Neural cell (in vitro differentiated cells): ENCODE results near the gene ADPRHL1. TPM values are rescaled to one million over a fixed set of nuclear protein-coding genes. Genes with fewer than 3 reads are reported as not detected.

Experiments
- H2AFZ ChIP-seq: fragments of 200-600, 300-800 bp; sonication (generic), shearing (Covaris generic); 2 replicates; pipeline ENCODE4 v1.6.0; 2014; ENCODE audit warnings: low read depth, mild to moderate bottlenecking, antibody characterized with exemption, low read length, moderate library complexity
- H3F3A ChIP-seq: fragments of 200-600 bp; shearing (Covaris generic); 2 replicates; pipeline ENCODE4 v1.6.1; 2016; ENCODE audit warnings: mild to moderate bottlenecking, moderate library complexity, mixed read lengths, antibody characterized with exemption, low read length; ENCODE audit not compliant: insufficient read depth, poor library complexity, severe bottlenecking
- H3K27ac ChIP-seq: fragments of 200-600, 300-800 bp; sonication (generic), shearing (Covaris generic); 2 replicates; pipeline ENCODE4 v1.5.1; 2014; ENCODE audit warnings: mild to moderate bottlenecking, low read length, moderate library complexity
- H3K27me3 ChIP-seq: fragments of 300-800, 200-600 bp; sonication (generic), shearing (Covaris generic); 2 replicates; pipeline ENCODE4 v1.6.0; 2014; ENCODE audit warnings: mild to moderate bottlenecking, low read depth, low read length, moderate library complexity; ENCODE audit not compliant: insufficient read depth
- H3K36me3 ChIP-seq: fragments of 300-800, 200-600 bp; sonication (generic), shearing (Covaris generic); 2 replicates; pipeline ENCODE4 v1.5.1; 2014; ENCODE audit warnings: mild to moderate bottlenecking, antibody characterized with exemption, low read length, moderate library complexity; ENCODE audit not compliant: insufficient read depth
- H3K4me2 ChIP-seq: fragments of 300-800, 200-600 bp; sonication (generic), shearing (Covaris generic); 2 replicates; pipeline ENCODE4 v1.6.0; 2014; ENCODE audit warnings: mild to moderate bottlenecking, low read length
- H3K4me3 ChIP-seq: fragments of 300-800, 200-600 bp; sonication (generic), shearing (Covaris generic); 2 replicates; pipeline ENCODE4 v1.5.1; 2014; ENCODE audit warnings: mild to moderate bottlenecking, low read length, moderate library complexity
- H3K79me2 ChIP-seq: fragments of 200-600 bp; shearing (Covaris generic); replicated peaks from 2 replicates; pipeline ENCODE4 v1.6.0; 2014; ENCODE audit warnings: mild to moderate bottlenecking, low read length, moderate library complexity; ENCODE audit not compliant: insufficient read depth
- H3K9ac ChIP-seq: fragments of 300-800, 200-600 bp; sonication (generic), shearing (Covaris generic); 2 replicates; pipeline ENCODE4 v1.6.1; 2016; ENCODE audit warnings: mild to moderate bottlenecking, low read length, mixed read lengths
- H3K9me2 ChIP-seq: fragments of 200-600 bp; shearing (Covaris generic); 2 replicates; pipeline ENCODE4 v1.6.1; 2016; ENCODE audit warnings: mild to moderate bottlenecking, low read length, mixed read lengths; ENCODE audit not compliant: insufficient read depth
- H3K9me3 ChIP-seq: fragments of 200-600, 300-800 bp; sonication (generic), shearing (Covaris generic); 2 replicates; pipeline ENCODE4 v1.6.1; 2016; ENCODE audit warnings: mild to moderate bottlenecking, mixed run types, low read length, moderate library complexity, mixed read lengths
- H4K20me1 ChIP-seq: fragments of 200-600 bp; shearing (Covaris generic); 2 replicates; pipeline ENCODE4 v1.6.1; 2016; ENCODE audit warnings: mild to moderate bottlenecking, mixed run types; ENCODE audit not compliant: insufficient read depth
- EP300 ChIP-seq: fragments of 450-650 bp; conservative IDR thresholded peaks from 2 replicates; pipeline ENCODE4 v1.6.1; 2014; ENCODE audit warnings: antibody characterized with exemption, mild to moderate bottlenecking, moderate library complexity; ENCODE audit not compliant: poor library complexity, severe bottlenecking
- EZH2 ChIP-seq: fragments of 200-600, 300-800 bp; shearing (Covaris generic), sonication (generic); IDR thresholded peaks from 2 replicates; pipeline ENCODE4 v1.6.1; 2014; ENCODE audit warnings: antibody characterized with exemption, low read length, borderline replicate concordance, mild to moderate bottlenecking; ENCODE audit not compliant: insufficient read depth, poor library complexity, severe bottlenecking
- MXI1 ChIP-seq: fragments of 450-650 bp; conservative IDR thresholded peaks from 2 replicates; pipeline ENCODE4 v1.6.1; 2014; ENCODE audit warnings: antibody characterized with exemption, mild to moderate bottlenecking; ENCODE audit not compliant: poor library complexity, severe bottlenecking
- POLR2AphosphoS5 ChIP-seq: IDR thresholded peaks from 2 replicates; pipeline ENCODE4 v1.6.1; 2012
- RAD21 ChIP-seq: fragments of 450-650 bp; conservative IDR thresholded peaks from 2 replicates; pipeline ENCODE4 v1.6.1; 2014; ENCODE audit warnings: antibody characterized with exemption, mild to moderate bottlenecking, moderate library complexity
- SMC3 ChIP-seq: fragments of 450-650 bp; conservative IDR thresholded peaks from 2 replicates; pipeline ENCODE4 v1.6.1; 2014; ENCODE audit warnings: antibody characterized with exemption, mild to moderate bottlenecking, moderate library complexity; ENCODE audit not compliant: poor library complexity
- TAF1 ChIP-seq: IDR thresholded peaks from 2 replicates; pipeline ENCODE4 v1.6.1; 2012; ENCODE audit warnings: low read depth
- polyA plus RNA-seq: library from polyadenylated mRNA; depleted of rRNA; stranded (reverse); fragments of >200 nt; gene quantifications from 2 replicates; pipeline ENCODE4 v1.2.3, GENCODE V29; 2014
- TF ChIP-seq, protein P1 (sequence below): IDR thresholded peaks from 2 replicates; pipeline ENCODE4 v1.6.1; 2012; ENCODE audit warnings: borderline replicate concordance
- TF ChIP-seq, protein P2 (sequence below): fragments of 450-650 bp; IDR thresholded peaks from 2 replicates; pipeline ENCODE4 v1.5.1; 2014; ENCODE audit warnings: antibody characterized with exemption, mild to moderate bottlenecking, moderate library complexity; ENCODE audit not compliant: poor library complexity, severe bottlenecking

The ADPRHL1 gene
- polyA plus RNA-seq, 1 donor from 2014 or later = 1.1 TPM

DNA sequence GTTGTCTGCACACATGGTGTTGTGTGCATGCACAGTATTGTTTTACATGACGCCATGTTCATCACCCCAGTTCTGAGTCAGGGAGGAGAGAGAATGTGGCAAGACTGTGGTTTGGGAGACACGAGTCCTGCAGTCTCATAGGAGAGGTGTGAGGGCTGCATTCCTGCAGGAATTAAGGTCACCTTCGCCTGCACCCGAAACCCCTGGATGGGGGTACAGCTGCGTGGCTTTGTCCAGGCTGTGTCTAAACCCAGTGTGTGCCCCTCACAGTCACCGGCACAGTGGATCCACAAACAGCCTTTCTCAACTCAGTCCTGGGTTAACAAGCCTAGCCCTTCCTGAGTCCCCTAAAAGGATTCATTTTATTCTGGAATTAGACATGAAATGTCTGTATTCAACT lies 5.7 kb downstream of the ADPRHL1 start:
- Histone ChIP-seq H4K20me1 (no peaks in the 10 kb centered on the region), H2AFZ (no peak overlapping the region), H3K4me3 (no peak overlapping the region), H3K9ac (no peak overlapping the region), H3K9me2 (no peaks in the 10 kb centered on the region), H3K27me3 (no peaks in the 10 kb centered on the region), H3K4me2 (no peak overlapping the region), H3K27ac (no peak overlapping the region), H3F3A (no peaks in the 10 kb centered on the region), H3K79me2 (no peaks in the 10 kb centered on the region), H3K9me3 (no peaks in the 10 kb centered on the region), H3K36me3 (no peaks in the 10 kb centered on the region)
- TF ChIP-seq, protein P1, sequence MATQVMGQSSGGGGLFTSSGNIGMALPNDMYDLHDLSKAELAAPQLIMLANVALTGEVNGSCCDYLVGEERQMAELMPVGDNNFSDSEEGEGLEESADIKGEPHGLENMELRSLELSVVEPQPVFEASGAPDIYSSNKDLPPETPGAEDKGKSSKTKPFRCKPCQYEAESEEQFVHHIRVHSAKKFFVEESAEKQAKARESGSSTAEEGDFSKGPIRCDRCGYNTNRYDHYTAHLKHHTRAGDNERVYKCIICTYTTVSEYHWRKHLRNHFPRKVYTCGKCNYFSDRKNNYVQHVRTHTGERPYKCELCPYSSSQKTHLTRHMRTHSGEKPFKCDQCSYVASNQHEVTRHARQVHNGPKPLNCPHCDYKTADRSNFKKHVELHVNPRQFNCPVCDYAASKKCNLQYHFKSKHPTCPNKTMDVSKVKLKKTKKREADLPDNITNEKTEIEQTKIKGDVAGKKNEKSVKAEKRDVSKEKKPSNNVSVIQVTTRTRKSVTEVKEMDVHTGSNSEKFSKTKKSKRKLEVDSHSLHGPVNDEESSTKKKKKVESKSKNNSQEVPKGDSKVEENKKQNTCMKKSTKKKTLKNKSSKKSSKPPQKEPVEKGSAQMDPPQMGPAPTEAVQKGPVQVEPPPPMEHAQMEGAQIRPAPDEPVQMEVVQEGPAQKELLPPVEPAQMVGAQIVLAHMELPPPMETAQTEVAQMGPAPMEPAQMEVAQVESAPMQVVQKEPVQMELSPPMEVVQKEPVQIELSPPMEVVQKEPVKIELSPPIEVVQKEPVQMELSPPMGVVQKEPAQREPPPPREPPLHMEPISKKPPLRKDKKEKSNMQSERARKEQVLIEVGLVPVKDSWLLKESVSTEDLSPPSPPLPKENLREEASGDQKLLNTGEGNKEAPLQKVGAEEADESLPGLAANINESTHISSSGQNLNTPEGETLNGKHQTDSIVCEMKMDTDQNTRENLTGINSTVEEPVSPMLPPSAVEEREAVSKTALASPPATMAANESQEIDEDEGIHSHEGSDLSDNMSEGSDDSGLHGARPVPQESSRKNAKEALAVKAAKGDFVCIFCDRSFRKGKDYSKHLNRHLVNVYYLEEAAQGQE = no peak
- TF ChIP-seq POLR2AphosphoS5 = no peak
- TF ChIP-seq SMC3 = no peak
- no peak for TF ChIP-seq EZH2
- TF ChIP-seq, protein P2, sequence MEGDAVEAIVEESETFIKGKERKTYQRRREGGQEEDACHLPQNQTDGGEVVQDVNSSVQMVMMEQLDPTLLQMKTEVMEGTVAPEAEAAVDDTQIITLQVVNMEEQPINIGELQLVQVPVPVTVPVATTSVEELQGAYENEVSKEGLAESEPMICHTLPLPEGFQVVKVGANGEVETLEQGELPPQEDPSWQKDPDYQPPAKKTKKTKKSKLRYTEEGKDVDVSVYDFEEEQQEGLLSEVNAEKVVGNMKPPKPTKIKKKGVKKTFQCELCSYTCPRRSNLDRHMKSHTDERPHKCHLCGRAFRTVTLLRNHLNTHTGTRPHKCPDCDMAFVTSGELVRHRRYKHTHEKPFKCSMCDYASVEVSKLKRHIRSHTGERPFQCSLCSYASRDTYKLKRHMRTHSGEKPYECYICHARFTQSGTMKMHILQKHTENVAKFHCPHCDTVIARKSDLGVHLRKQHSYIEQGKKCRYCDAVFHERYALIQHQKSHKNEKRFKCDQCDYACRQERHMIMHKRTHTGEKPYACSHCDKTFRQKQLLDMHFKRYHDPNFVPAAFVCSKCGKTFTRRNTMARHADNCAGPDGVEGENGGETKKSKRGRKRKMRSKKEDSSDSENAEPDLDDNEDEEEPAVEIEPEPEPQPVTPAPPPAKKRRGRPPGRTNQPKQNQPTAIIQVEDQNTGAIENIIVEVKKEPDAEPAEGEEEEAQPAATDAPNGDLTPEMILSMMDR = no peak
- TF ChIP-seq RAD21 = no peak
- TF ChIP-seq EP300 = no peak
- no peak for TF ChIP-seq MXI1
- no peak for TF ChIP-seq TAF1

DNA sequence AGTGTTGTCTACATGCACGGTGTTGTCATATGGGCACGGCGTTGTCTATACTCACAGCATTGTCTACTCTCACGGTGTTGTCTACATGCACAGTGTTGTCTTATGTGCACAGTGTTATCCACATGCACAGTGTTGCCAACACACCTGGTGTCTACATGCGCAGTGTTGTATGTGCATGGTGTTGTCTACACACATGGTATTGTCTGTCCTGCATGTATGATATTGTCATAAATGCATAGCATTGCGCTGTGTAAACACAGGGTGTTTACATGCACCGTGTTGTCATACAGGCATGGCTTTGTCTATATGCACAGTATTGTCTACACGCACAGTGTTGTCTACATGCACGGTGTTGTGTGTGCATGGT lies 6.8 kb downstream of the ADPRHL1 start:
- H3K36me3 ChIP-seq = no peaks in the 10 kb centered on the region
- H3K9me2 ChIP-seq = no peaks in the 10 kb centered on the region
- H3K4me2 ChIP-seq = no peak overlapping the region
- no peak overlapping the region for H3K4me3 ChIP-seq
- H3K9me3 ChIP-seq = no peaks in the 10 kb centered on the region
- TF ChIP-seq EZH2 (no peak), MXI1 (no peak), SMC3 (no peak), EP300 (no peak), TAF1 (no peak), RAD21 (no peak), POLR2AphosphoS5 (no peak)
- TF ChIP-seq, protein P2 = no peak
- TF ChIP-seq, protein P1 = no peak
- H3K9ac ChIP-seq = no peak overlapping the region
- H3F3A ChIP-seq = no peaks in the 10 kb centered on the region
- H2AFZ ChIP-seq = no peak overlapping the region
- H3K79me2 ChIP-seq = no peaks in the 10 kb centered on the region
- H3K27ac ChIP-seq = no peak overlapping the region
- no peaks in the 10 kb centered on the region for H3K27me3 ChIP-seq
- no peaks in the 10 kb centered on the region for H4K20me1 ChIP-seq
